H1 (cell line): ENCODE measurements around the gene AGPS. TPM values are rescaled to one million over a fixed set of nuclear protein-coding genes. Genes with fewer than 3 reads are reported as not detected.

ENCODE experiments used
- CTCF ChIA-PET: fragments of 300-600 bp; sonication (Branson Sonifier 250); formaldehyde crosslinking; loops from one replicate; lab custom pipeline; 2021; ENCODE audit not compliant: partially characterized antibody; lab: Charles Lee
- POLR2A ChIA-PET: fragments of 300-600 bp; sonication (Branson Sonifier 250); formaldehyde crosslinking; loops from one replicate; lab custom pipeline; 2021; ENCODE audit warnings: inconsistent platforms; ENCODE audit not compliant: partially characterized antibody; lab: Charles Lee
- DNase-seq, 2 experiments: peaks; one replicate each; pipeline versions ENCODE4 v3.0.0 to v3.0.0-alpha.2; 2010 to 2022; ENCODE audit warnings: low spot score in 2 of 2, low read depth in 1 of 2, mixed read lengths in 1 of 2
- FAIRE-seq: peaks from 2 replicates; lab custom pipeline; 2011; peaks lifted over from hg19 to GRCh38; lab: Jason Lieb, UNC
- H2AFZ ChIP-seq: 2 replicates; pipeline ENCODE4 v1.8.1; 2012; ENCODE audit warnings: low read length, inconsistent platforms
- H2AK5ac ChIP-seq: 2 replicates; pipeline ENCODE4 v1.6.1; 2013; ENCODE audit warnings: low read depth, low read length
- H2BK120ac ChIP-seq: replicated peaks from 2 replicates; pipeline ENCODE3; 2013; ENCODE audit warnings: low read depth, low read length, inconsistent platforms
- H2BK12ac ChIP-seq: 2 replicates; pipeline ENCODE4 v1.6.1; 2013; ENCODE audit warnings: low read depth, low read length
- H2BK15ac ChIP-seq: 2 replicates; pipeline ENCODE4 v1.6.1; 2013; ENCODE audit warnings: low read length
- H2BK20ac ChIP-seq: 2 replicates; pipeline ENCODE4 v1.6.1; 2013; ENCODE audit warnings: low read length
- H2BK5ac ChIP-seq: 2 replicates; pipeline ENCODE4 v1.6.1; 2013; ENCODE audit warnings: low read depth, low read length
- H3K14ac ChIP-seq: 2 replicates; pipeline ENCODE4 v1.6.1; 2013; ENCODE audit warnings: inconsistent platforms; ENCODE audit not compliant: insufficient read length
- H3K18ac ChIP-seq: 2 replicates; pipeline ENCODE4 v1.6.1; 2013; ENCODE audit warnings: low read length; ENCODE audit errors: extremely low read depth
- H3K23ac ChIP-seq: 2 replicates; pipeline ENCODE4 v1.6.1; 2013; ENCODE audit warnings: inconsistent platforms; ENCODE audit not compliant: insufficient read length
- H3K23me2 ChIP-seq: 2 replicates; pipeline ENCODE4 v1.6.1; 2013; ENCODE audit warnings: low read depth, low read length
- H3K27ac ChIP-seq: 2 replicates; pipeline ENCODE4 v1.6.1; 2011; ENCODE audit warnings: low read depth, low read length, inconsistent platforms
- H3K27me3 ChIP-seq, 4 experiments: replicated peaks in 1 of 4; 1 replicate in 1 of 4; 2 replicates in 3 of 4; pipeline versions ENCODE4 v1.6.1 to v1.8.1; 2011 to 2013; ENCODE audit warnings: low read length in 3 of 4, mild to moderate bottlenecking in 3 of 4, inconsistent platforms in 2 of 4, mixed read lengths in 2 of 4, moderate library complexity in 1 of 4; ENCODE audit not compliant: control insufficient read depth in 3 of 4, insufficient read depth in 3 of 4; ENCODE audit errors: extremely low read depth in 1 of 4
- H3K36me3 ChIP-seq, 4 experiments: 2 replicates each; pipeline versions ENCODE4 v1.6.1 to v1.8.1; 2011 to 2013; ENCODE audit warnings: mild to moderate bottlenecking in 4 of 4, low read length in 3 of 4, moderate library complexity in 2 of 4, control low read depth in 1 of 4, inconsistent platforms in 1 of 4; ENCODE audit not compliant: insufficient read depth in 4 of 4, control insufficient read depth in 2 of 4
- H3K4ac ChIP-seq: replicated peaks from 2 replicates; pipeline ENCODE3; 2013; ENCODE audit warnings: low read length, low read depth, mixed read lengths, inconsistent platforms; ENCODE audit not compliant: insufficient read length
- H3K4me1 ChIP-seq, 4 experiments: replicated peaks in 1 of 4; 1 replicate in 1 of 4; 2 replicates in 3 of 4; pipeline versions ENCODE4 v1.6.1 to v1.8.1; 2011 to 2013; ENCODE audit warnings: low read length in 3 of 4, inconsistent platforms in 2 of 4, mixed read lengths in 1 of 4; ENCODE audit not compliant: insufficient read depth in 4 of 4, control insufficient read depth in 3 of 4
- H3K4me2 ChIP-seq, 2 experiments: 2 replicates each; pipeline versions ENCODE4 v1.6.1 to v1.8.1; 2011 to 2013; ENCODE audit warnings: low read depth in 2 of 2, low read length in 2 of 2, control low read depth in 1 of 2, inconsistent platforms in 1 of 2, mild to moderate bottlenecking in 1 of 2; ENCODE audit not compliant: insufficient read depth in 1 of 2
- H3K4me3 ChIP-seq, 4 experiments: fragments of 200-600, 300-600 bp in 1 of 4; sonication (generic), shearing (Covaris generic), sonication (Bioruptor Twin) in 1 of 4; 2 replicates each; pipeline versions ENCODE4 v1.5.1 to v1.8.1; 2011 to 2016; ENCODE audit warnings: low read length in 4 of 4, low read depth in 3 of 4, control low read depth in 2 of 4, inconsistent platforms in 2 of 4, mild to moderate bottlenecking in 2 of 4, mixed read lengths in 1 of 4, moderate library complexity in 1 of 4; ENCODE audit not compliant: insufficient read depth in 2 of 4; ENCODE audit errors: extremely low read depth in 1 of 4
- H3K56ac ChIP-seq: replicated peaks from 2 replicates; pipeline ENCODE3; 2013; ENCODE audit warnings: low read depth, mild to moderate bottlenecking, mixed read lengths, low read length, inconsistent platforms; ENCODE audit not compliant: insufficient read length
- H3K79me1 ChIP-seq: 2 replicates; pipeline ENCODE4 v1.6.1; 2013; ENCODE audit warnings: low read depth, low read length, control low read depth
- H3K79me2 ChIP-seq, 2 experiments: 2 replicates each; pipeline versions ENCODE4 v1.6.1 to v1.8.1; 2012 to 2013; ENCODE audit warnings: low read length in 2 of 2, mild to moderate bottlenecking in 2 of 2, inconsistent platforms in 1 of 2; ENCODE audit not compliant: insufficient read depth in 2 of 2, control insufficient read depth in 1 of 2
- H3K9ac ChIP-seq, 4 experiments: replicated peaks in 1 of 4; 1 replicate in 1 of 4; 2 replicates in 3 of 4; pipeline versions ENCODE4 v1.6.1 to v1.8.1; 2011 to 2013; ENCODE audit warnings: low read depth in 3 of 4, low read length in 3 of 4, control low read depth in 2 of 4, mild to moderate bottlenecking in 2 of 4, moderate library complexity in 2 of 4, inconsistent platforms in 1 of 4; ENCODE audit errors: extremely low read depth in 1 of 4
- H3K9me3 ChIP-seq, 2 experiments: 2 replicates each; pipeline versions ENCODE4 v1.6.1 to v1.8.1; 2012 to 2013; ENCODE audit warnings: mild to moderate bottlenecking in 2 of 2, moderate library complexity in 2 of 2, control low read depth in 1 of 2, inconsistent platforms in 1 of 2, low read depth in 1 of 2, low read length in 1 of 2, mixed read lengths in 1 of 2; ENCODE audit not compliant: insufficient read depth in 2 of 2
- H4K20me1 ChIP-seq, 2 experiments: replicated peaks in 1 of 2; 2 replicates each; pipeline versions ENCODE3 to v1.8.1; 2011 to 2013; ENCODE audit warnings: inconsistent platforms in 2 of 2, low read length in 2 of 2, mild to moderate bottlenecking in 1 of 2; ENCODE audit not compliant: insufficient read depth in 2 of 2, control insufficient read depth in 1 of 2
- H4K5ac ChIP-seq: 2 replicates; pipeline ENCODE4 v1.6.1; 2013; ENCODE audit warnings: low read length, low read depth, mixed read lengths, inconsistent platforms; ENCODE audit not compliant: insufficient read length
- H4K8ac ChIP-seq: 2 replicates; pipeline ENCODE4 v1.8.0; 2013; ENCODE audit warnings: mild to moderate bottlenecking, moderate library complexity, low read length, inconsistent platforms; ENCODE audit not compliant: insufficient read depth; ENCODE audit errors: extremely low read depth
- H4K91ac ChIP-seq: replicated peaks from 2 replicates; pipeline ENCODE3; 2013; ENCODE audit warnings: low read length, mixed read lengths, inconsistent platforms; ENCODE audit not compliant: insufficient read length
- BRCA1 ChIP-seq: IDR thresholded peaks from 2 replicates; pipeline ENCODE4 v1.6.1; 2012; ENCODE audit warnings: low read depth, low read length, improper control_type of control experiment
- EGR1 ChIP-seq: IDR thresholded peaks from 2 replicates; pipeline ENCODE4 v1.6.1; 2011; ENCODE audit warnings: low read depth, low read length, borderline replicate concordance
- FOSL1 ChIP-seq: IDR thresholded peaks from 2 replicates; pipeline ENCODE4 v1.6.1; 2011; ENCODE audit warnings: mild to moderate bottlenecking, low read depth, low read length, moderate library complexity; ENCODE audit not compliant: insufficient read depth
- GABPA ChIP-seq: IDR thresholded peaks from 2 replicates; pipeline ENCODE4 v1.6.1; 2011; ENCODE audit warnings: mild to moderate bottlenecking, low read length, moderate library complexity, borderline replicate concordance; ENCODE audit not compliant: insufficient read depth
- JUND ChIP-seq: IDR thresholded peaks from 2 replicates; pipeline ENCODE4 v1.6.1; 2011; ENCODE audit warnings: mild to moderate bottlenecking, improper control_type of control experiment, low read length
- KDM5A ChIP-seq: fragments of 200-600 bp; IDR thresholded peaks from 2 replicates; pipeline ENCODE4 v1.7.1; 2012; ENCODE audit warnings: mild to moderate bottlenecking, low read length, inconsistent platforms, mixed read lengths
- PHF8 ChIP-seq: fragments of 200-600 bp; sonication (generic); conservative IDR thresholded peaks from 2 replicates; pipeline ENCODE4 v1.7.1; 2012; ENCODE audit warnings: low read depth, mild to moderate bottlenecking, inconsistent platforms, low read length, moderate library complexity
- SIRT6 ChIP-seq: IDR thresholded peaks from one replicate; pipeline ENCODE4 v1.7.1; 2012; ENCODE audit warnings: low read length, inconsistent platforms
- SP4 ChIP-seq: IDR thresholded peaks from 2 replicates; pipeline ENCODE4 v1.6.1; 2012; ENCODE audit warnings: low read length, inconsistent platforms
- SUZ12 ChIP-seq: fragments of 200-600 bp; sonication (generic); IDR thresholded peaks from 2 replicates; pipeline ENCODE4 v1.6.1; 2012; ENCODE audit warnings: mild to moderate bottlenecking, inconsistent platforms, low read length, moderate library complexity, mixed read lengths
- TAF1 ChIP-seq: IDR thresholded peaks from 2 replicates; pipeline ENCODE4 v1.6.1; 2011; ENCODE audit warnings: mild to moderate bottlenecking, low read depth, low read length
- YY1 ChIP-seq: IDR thresholded peaks from 2 replicates; pipeline ENCODE4 v1.6.1; 2011; ENCODE audit warnings: low read depth, mild to moderate bottlenecking, low read length
- WGBS, 2 experiments: shearing (Covaris generic) in 1 of 2; methylation state at CpG; one replicate each; pipeline versions ENCODE4 v1.1.6 to v1.1.7; 2013 to 2015; ENCODE audit warnings: low lambda C conversion rate in 2 of 2, mixed read lengths in 2 of 2, inconsistent platforms in 1 of 2, low coverage in 1 of 2, missing lambda C conversion rate in 1 of 2; ENCODE audit not compliant: insufficient replicate concordance in 2 of 2, insufficient coverage in 1 of 2, insufficient read length in 1 of 2; ENCODE audit errors: extremely low coverage in 1 of 2, missing lambda C conversion rate in 1 of 2; 5-methylcytosine and 5-hydroxymethylcytosine counted together
- polyA plus RNA-seq, 7 experiments: library from polyadenylated mRNA; depleted of rRNA in 3 of 7; stranded (reverse) in 5 of 7; unstranded in 2 of 7; fragments of >200 nt in 5 of 7; fragments of 200-250 nt in 2 of 7; gene quantifications; 1 replicate in 5 of 7; 2 replicates in 1 of 7; 4 replicates in 1 of 7; pipeline versions ENCODE4 v1.2.1 to v1.2.3, GENCODE V29; 2011 to 2013; ENCODE audit warnings: missing spikeins in 2 of 7, mixed read lengths in 2 of 7
- total RNA-seq: library from RNA; stranded (reverse); fragmentation: NEBNext Ultra II Directional; extraction: Animal tissue kit (Norgen Biotek cat#: 25700); gene quantifications from 2 replicates; pipeline ENCODE4 v1.2.1, GENCODE V29; 2021
- TF ChIP-seq, protein P1 (sequence below): IDR thresholded peaks from 2 replicates; pipeline ENCODE4 v1.6.1; 2012; ENCODE audit warnings: inconsistent platforms
- TF ChIP-seq, protein P2 (sequence below): IDR thresholded peaks from 2 replicates; pipeline ENCODE4 v1.6.1; 2011; ENCODE audit warnings: low read depth, mild to moderate bottlenecking, low read length; ENCODE audit not compliant: insufficient read depth

Gene AGPS
- total and polyA plus RNA-seq, 2 of the 8 experiments (the other 6 are each of a cell fraction or from before 2014, with no cell fraction given), result 7.3 to 57.8 TPM

DNA sequence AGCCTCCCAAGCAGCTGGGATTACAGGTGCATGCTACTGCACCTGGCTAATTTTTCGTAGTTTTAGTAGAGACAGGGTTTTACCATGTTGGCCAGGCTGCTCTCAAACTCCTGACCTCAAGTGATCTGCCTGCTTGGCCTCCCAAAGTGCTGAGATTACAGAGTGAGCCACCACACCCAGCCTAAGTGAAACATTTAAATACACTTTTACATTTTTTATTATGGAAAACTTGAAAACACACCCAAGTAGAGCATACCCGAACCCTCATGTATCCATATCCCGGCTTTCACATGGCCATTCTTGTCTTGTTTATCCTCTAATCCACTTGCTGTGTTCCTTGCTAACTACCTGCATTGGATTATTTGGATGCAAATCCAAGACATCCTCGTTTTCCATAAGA is 13.2 kb upstream of the AGPS start:
- no peak overlapping the region for H2BK15ac ChIP-seq
- H3K56ac ChIP-seq, result no peak overlapping the region
- FAIRE-seq (no peak), DNase-seq (no peak)
- no peaks in the 10 kb centered on the region for H4K20me1 ChIP-seq
- no peak overlapping the region for H3K23ac ChIP-seq
- H2BK12ac ChIP-seq, result no peak overlapping the region
- no peaks in the 10 kb centered on the region for H3K36me3 ChIP-seq
- no peaks in the 10 kb centered on the region; the same call in 1 of the 2 replicates for H3K79me1 ChIP-seq
- no peak overlapping the region for H3K4ac ChIP-seq
- no peak overlapping the region for H4K8ac ChIP-seq
- WGBS, 2 experiments, result 83% methylated on average over 4 of the region's 4 CpGs; no CpG with 5 or more reads in 1 of the 2 experiments
- H4K91ac ChIP-seq, result no peak overlapping the region
- H2BK5ac ChIP-seq, result no peak overlapping the region
- H3K27me3 ChIP-seq, result no peaks in the 10 kb centered on the region
- no peak overlapping the region for H2AFZ ChIP-seq
- peaks cover 0 to 4% (median 2%) of the 10 kb centered on the region in 4 experiments; a peak in 2 of 7 replicates for H3K4me1 ChIP-seq
- CTCF ChIA-PET, result interaction anchor here (0.6 to 0.8 kb wide), 3 partner anchors 14 to 384 kb away, joined by 3 to 4 read pairs (median 3); no protein-coding TSS in a partner anchor
- H4K5ac ChIP-seq, result no peak overlapping the region
- no peak overlapping the region for H3K27ac ChIP-seq
- no peak overlapping the region for H2BK120ac ChIP-seq
- no peaks in the 10 kb centered on the region for H3K23me2 ChIP-seq
- no peak overlapping the region for H2AK5ac ChIP-seq
- H3K9ac ChIP-seq, result no peak overlapping the region
- no peaks in the 10 kb centered on the region for H3K9me3 ChIP-seq
- no peak overlapping the region for H3K18ac ChIP-seq
- no peak overlapping the region for H3K4me3 ChIP-seq
- no peak overlapping the region for H3K4me2 ChIP-seq
- H3K14ac ChIP-seq, result no peak overlapping the region
- H2BK20ac ChIP-seq, result no peak overlapping the region
- POLR2A ChIA-PET, result interaction anchor here (1.0 kb wide), 1 partner anchor 12 kb away, joined by 3 read pairs; no protein-coding TSS in a partner anchor
- H3K79me2 ChIP-seq, result no peaks in the 10 kb centered on the region
- TF ChIP-seq PHF8, result no peak
- TF ChIP-seq SIRT6, result no peak
- TF ChIP-seq BRCA1, result no peak
- no peak for TF ChIP-seq KDM5A
- no peak for TF ChIP-seq SUZ12
- TF ChIP-seq FOSL1, result no peak
- no peak for TF ChIP-seq EGR1
- TF ChIP-seq YY1, result no peak
- no peak for TF ChIP-seq TAF1
- TF ChIP-seq GABPA, result no peak
- no peak for TF ChIP-seq SP4
- TF ChIP-seq, protein P1, sequence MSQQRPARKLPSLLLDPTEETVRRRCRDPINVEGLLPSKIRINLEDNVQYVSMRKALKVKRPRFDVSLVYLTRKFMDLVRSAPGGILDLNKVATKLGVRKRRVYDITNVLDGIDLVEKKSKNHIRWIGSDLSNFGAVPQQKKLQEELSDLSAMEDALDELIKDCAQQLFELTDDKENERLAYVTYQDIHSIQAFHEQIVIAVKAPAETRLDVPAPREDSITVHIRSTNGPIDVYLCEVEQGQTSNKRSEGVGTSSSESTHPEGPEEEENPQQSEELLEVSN, result no peak
- no peak for TF ChIP-seq JUND
- TF ChIP-seq, protein P2, sequence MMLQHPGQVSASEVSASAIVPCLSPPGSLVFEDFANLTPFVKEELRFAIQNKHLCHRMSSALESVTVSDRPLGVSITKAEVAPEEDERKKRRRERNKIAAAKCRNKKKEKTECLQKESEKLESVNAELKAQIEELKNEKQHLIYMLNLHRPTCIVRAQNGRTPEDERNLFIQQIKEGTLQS, result no peak
